WERI-Rb-1 (cell line): Measurements from ENCODE around the gene ACSL4.

ENCODE experiments used
- DNase-seq: peaks from one replicate; pipeline ENCODE4 v3.0.0-alpha.2; 2020
- H3K27ac ChIP-seq: fragments of 250-450 bp; sonication (Bioruptor Pico); 2 replicates; pipeline ENCODE4 v1.5.1; 2020; ENCODE audit warnings: mild to moderate bottlenecking, moderate library complexity
- H3K27me3 ChIP-seq: fragments of 250-450 bp; sonication (Bioruptor Pico); 2 replicates; pipeline ENCODE4 v1.5.1; 2021; ENCODE audit warnings: mild to moderate bottlenecking, low read depth, moderate library complexity; ENCODE audit not compliant: insufficient read depth, severe bottlenecking
- H3K36me3 ChIP-seq: fragments of 250-450 bp; sonication (Bioruptor Pico); 2 replicates; pipeline ENCODE4 v1.5.1; 2020; ENCODE audit warnings: mild to moderate bottlenecking, moderate library complexity
- H3K4me3 ChIP-seq: 2 replicates; pipeline ENCODE4 v1.5.1; 2011; ENCODE audit warnings: low read depth, mild to moderate bottlenecking, control low read depth, low read length
- H3K9me3 ChIP-seq: fragments of 250-450 bp; sonication (Bioruptor Pico); 2 replicates; pipeline ENCODE4 v1.5.1; 2021; ENCODE audit warnings: mild to moderate bottlenecking, moderate library complexity; ENCODE audit not compliant: severe bottlenecking
- CTCF ChIP-seq: IDR thresholded peaks from 2 replicates; pipeline ENCODE4 v1.5.1; 2011; ENCODE audit warnings: low read depth, mild to moderate bottlenecking, control low read depth, inconsistent platforms, low read length

The ACSL4 gene

DNA sequence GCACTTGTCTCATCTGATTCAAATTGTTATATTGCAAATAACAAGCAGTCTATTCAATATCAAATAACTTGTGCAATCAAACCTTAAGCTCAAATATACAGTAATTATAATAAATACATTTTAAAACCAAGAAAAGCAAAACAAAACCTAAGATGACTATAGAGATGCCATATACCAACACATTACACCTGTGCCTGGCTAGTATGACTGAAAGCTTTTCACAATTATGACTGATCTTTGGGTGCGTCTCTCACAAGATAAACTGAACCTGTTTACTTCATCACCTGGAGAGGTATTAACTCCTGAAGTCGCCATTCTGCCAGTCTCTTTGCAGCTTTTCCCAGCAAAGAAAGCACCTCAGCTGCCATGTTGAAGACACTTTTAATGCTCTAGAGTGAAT, 41.3 kb downstream of the ACSL4 start:
- TF ChIP-seq CTCF, result no peak
- Histone ChIP-seq H3K36me3 (no peaks in the 10 kb centered on the region), H3K9me3 (no peaks in the 10 kb centered on the region), H3K4me3 (no peak overlapping the region), H3K27me3 (no peaks in the 10 kb centered on the region), H3K27ac (no peak overlapping the region)
- DNase-seq, result no peak

DNA sequence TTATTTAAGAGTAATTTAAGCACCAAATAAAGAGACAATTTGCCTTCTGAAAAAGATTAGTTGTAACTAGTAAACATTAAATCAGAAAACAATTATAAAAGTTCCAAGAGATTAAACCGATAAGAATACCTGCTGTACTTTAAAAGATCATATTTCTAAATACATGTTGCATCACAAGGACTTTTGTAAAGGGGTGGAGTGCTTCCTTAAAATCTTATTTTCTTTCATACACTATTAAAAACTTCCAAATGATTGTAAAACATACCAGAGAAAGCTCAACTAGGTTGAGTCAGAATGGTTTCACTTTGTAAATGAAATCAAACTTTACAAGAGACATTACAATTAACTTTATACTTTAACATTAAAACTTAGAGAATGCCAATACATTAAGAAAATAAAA, 41.8 kb downstream of the ACSL4 start:
- DNase-seq, result no peak
- no peaks in the 10 kb centered on the region for H3K27me3 ChIP-seq
- H3K9me3 ChIP-seq, result no peaks in the 10 kb centered on the region
- no peaks in the 10 kb centered on the region for H3K36me3 ChIP-seq
- no peak overlapping the region for H3K4me3 ChIP-seq
- no peak overlapping the region for H3K27ac ChIP-seq
- no peak for TF ChIP-seq CTCF

GRCh38 chrX:109687903-109688302, 45.2 kb downstream of the ACSL4 start:
- peaks cover 4% of the 10 kb centered on the region for H3K27me3 ChIP-seq
- no peak for TF ChIP-seq CTCF
- H3K9me3 ChIP-seq, result no peaks in the 10 kb centered on the region
- DNase-seq, result no peak
- no peak overlapping the region for H3K4me3 ChIP-seq
- H3K27ac ChIP-seq, result no peak overlapping the region
- H3K36me3 ChIP-seq, result no peaks in the 10 kb centered on the region

DNA sequence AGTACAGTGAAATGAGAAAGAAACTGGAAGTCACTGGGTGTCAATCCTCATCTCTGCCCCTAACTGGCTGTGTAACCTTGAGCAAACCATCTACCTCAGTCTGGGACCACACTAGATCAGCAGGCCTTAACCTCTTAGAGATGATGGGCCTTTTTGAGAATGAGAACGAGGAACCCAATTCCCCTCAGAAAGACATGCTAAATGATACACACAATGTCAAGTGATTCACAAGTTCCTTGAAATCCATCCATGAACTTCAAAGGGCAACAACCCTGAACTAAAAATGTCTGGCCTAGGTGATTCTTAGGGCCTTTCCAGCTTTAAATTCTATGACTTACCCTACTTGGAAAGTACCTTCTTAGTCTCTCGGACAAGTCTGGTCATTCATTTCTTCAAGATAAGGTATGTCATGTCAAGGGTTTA, 47.4 kb downstream of the ACSL4 start:
- peaks cover 8% of the 10 kb centered on the region for H3K27me3 ChIP-seq
- no peak overlapping the region for H3K4me3 ChIP-seq
- H3K27ac ChIP-seq, result no peak overlapping the region
- H3K36me3 ChIP-seq, result no peaks in the 10 kb centered on the region
- no peaks in the 10 kb centered on the region for H3K9me3 ChIP-seq
- no peak for DNase-seq
- TF ChIP-seq CTCF, result no peak

DNA sequence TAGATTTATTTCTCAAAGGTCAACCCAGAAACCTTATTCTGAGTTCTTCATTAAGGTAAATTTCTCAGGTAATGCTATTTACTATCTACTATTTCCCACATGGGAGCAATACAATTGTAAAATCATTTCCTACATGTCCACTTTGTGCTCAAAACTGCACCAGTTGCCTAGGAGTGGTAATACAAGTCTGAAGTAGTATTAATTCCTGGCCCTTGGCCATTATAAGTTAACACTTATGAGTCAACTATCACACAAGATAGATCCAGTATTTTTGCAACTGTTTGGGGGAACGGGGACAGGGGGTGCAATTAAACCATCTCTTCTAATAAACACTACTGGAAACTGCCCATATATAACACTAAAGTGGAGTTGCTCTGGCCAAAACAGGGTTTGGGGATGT, 48.9 kb downstream of the ACSL4 start:
- Histone ChIP-seq H3K27me3 (peaks cover 8% of the 10 kb centered on the region), H3K27ac (no peak overlapping the region), H3K36me3 (no peaks in the 10 kb centered on the region), H3K9me3 (no peaks in the 10 kb centered on the region), H3K4me3 (no peak overlapping the region)
- no peak for DNase-seq
- no peak for TF ChIP-seq CTCF

DNA sequence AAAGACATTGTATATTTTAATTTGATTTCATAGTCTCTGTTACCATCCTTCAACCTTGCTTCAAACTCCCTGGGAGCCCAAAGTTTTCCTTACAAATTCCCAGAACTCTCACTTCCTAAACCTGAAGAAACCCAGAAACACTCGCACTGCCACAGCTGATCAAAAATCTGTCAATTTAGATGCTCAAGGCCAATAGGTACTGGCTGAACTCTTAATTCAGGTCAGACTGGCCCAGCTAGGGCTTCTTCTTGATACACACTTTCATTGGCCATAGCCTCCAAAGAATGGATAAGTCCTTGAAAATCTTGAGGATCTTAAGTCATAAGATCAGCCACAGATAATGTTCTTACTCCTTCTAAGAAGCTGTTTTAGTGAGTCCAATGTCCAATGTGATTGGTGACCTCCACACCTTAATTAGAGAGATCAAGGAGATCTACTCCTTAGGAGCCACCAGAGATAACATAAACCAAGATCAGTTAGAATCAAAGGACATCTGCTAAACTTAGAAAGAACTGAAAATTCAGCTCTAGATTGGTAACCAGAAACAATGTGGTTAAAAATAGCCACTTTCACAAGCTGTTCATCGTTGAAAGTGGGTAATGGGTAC, 51.5 kb downstream of the ACSL4 start:
- no peak overlapping the region for H3K27ac ChIP-seq

More for the DNA sequence above, 51.5 kb downstream of the ACSL4 start:
- no peak for DNase-seq
- no peaks in the 10 kb centered on the region for H3K36me3 ChIP-seq
- H3K9me3 ChIP-seq, result no peaks in the 10 kb centered on the region
- no peak for TF ChIP-seq CTCF
- no peak overlapping the region for H3K4me3 ChIP-seq
- peaks cover 12% of the 10 kb centered on the region for H3K27me3 ChIP-seq
